DMS114 treated with DMSO at 0.1 percent for 48 hours (cell line): Measurements from ENCODE around the gene FASTK.

Experiments used
- DNase-seq: peaks from one replicate; lab custom pipeline; 2025; ENCODE audit not compliant: unreplicated experiment; lab: John Stamatoyannopoulos, UW

FASTK gene

GRCh38 chr7:151083071-151083823 is 2.6 kb upstream of the FASTK start, which contains the start of gene TMUB1:
Gene TMUB1 (minus strand): TSS chr7:151083493. CDS start chr7:151082563, 930 bp downstream.
- peak; percentile 47 for DNase-seq

GRCh38 chr7:151082141-151083070 is 1.8 kb upstream of the FASTK start:
- no peak for DNase-seq

GRCh38 chr7:151081170-151082101 is 827 bp upstream of the FASTK start:
- DNase-seq: no peak

- no peak for DNase-seq
These were observed 515 bp downstream of the FASTK start for GRCh38 chr7:151080067-151080521.

- no peak for DNase-seq
These were observed 1.3 kb downstream of the FASTK start for GRCh38 chr7:151079199-151079910.

GRCh38 chr7:151078233-151079040 is 2.2 kb downstream of the FASTK start:
- DNase-seq: no peak

GRCh38 chr7:151077705-151078232 is 2.8 kb downstream of the FASTK start:
- no peak for DNase-seq

- DNase-seq: no peak
These were observed 3.5 kb downstream of the FASTK start for GRCh38 chr7:151076863-151077704.

GRCh38 chr7:151075978-151076426 is 4.6 kb downstream of the FASTK start:
- DNase-seq: no peak

- DNase-seq: no peak
These were observed 5.0 kb downstream of the FASTK start for GRCh38 chr7:151075662-151075971.

GRCh38 chr7:151074817-151075661 is 5.6 kb downstream of the FASTK start:
- DNase-seq: no peak

GRCh38 chr7:151073990-151074389 is 6.6 kb downstream of the FASTK start:
- DNase-seq: no peak

GRCh38 chr7:151071032-151071866 is 9.4 kb downstream of the FASTK start:
- no peak for DNase-seq

GRCh38 chr7:151070574-151070960 is 10.0 kb downstream of the FASTK start:
- no peak for DNase-seq

GRCh38 chr7:151069841-151070573 is 10.6 kb downstream of the FASTK start:
- DNase-seq: no peak
